ENCODE data around the gene GNAQ.

GNAQ gene

DNA sequence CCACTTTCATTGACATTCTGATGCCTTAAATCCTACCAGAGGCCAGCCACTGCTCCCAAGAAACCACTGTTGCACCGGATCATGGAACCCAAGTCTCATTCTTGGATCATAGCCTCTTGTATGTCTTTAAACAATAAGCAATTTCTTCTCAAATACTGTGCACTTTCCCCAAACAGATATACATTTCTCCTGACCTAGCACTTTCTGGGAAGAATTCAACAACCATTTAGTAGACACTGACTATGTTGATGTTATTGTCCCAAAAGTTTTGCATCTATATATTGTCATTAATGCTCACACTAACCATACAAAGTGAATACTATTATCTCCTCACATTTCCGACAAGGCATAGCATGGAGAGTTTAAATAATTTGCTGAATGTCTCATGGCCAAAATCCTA, 123.3 kb downstream of the GNAQ start:
- Mint-ChIP-seq H3K4me1 (peaks cover 6% of the 10 kb centered on the region), H3K4me3 (no peak overlapping the region), H3K36me3 (ENCODE audit: low read depth) (peaks cover 16% of the 10 kb centered on the region), H3K27me3 (ENCODE audit: low read depth, poor library complexity) (peaks cover 5% of the 10 kb centered on the region), H3K27ac (peak overlapping the region; percentile 72), H3K9me3 (no peaks in the 10 kb centered on the region)
- TF ChIP-seq, protein P1, sequence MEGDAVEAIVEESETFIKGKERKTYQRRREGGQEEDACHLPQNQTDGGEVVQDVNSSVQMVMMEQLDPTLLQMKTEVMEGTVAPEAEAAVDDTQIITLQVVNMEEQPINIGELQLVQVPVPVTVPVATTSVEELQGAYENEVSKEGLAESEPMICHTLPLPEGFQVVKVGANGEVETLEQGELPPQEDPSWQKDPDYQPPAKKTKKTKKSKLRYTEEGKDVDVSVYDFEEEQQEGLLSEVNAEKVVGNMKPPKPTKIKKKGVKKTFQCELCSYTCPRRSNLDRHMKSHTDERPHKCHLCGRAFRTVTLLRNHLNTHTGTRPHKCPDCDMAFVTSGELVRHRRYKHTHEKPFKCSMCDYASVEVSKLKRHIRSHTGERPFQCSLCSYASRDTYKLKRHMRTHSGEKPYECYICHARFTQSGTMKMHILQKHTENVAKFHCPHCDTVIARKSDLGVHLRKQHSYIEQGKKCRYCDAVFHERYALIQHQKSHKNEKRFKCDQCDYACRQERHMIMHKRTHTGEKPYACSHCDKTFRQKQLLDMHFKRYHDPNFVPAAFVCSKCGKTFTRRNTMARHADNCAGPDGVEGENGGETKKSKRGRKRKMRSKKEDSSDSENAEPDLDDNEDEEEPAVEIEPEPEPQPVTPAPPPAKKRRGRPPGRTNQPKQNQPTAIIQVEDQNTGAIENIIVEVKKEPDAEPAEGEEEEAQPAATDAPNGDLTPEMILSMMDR (IDR thresholded peaks at IDR 0.05): no peak
- no peak for DNase-seq

DNA sequence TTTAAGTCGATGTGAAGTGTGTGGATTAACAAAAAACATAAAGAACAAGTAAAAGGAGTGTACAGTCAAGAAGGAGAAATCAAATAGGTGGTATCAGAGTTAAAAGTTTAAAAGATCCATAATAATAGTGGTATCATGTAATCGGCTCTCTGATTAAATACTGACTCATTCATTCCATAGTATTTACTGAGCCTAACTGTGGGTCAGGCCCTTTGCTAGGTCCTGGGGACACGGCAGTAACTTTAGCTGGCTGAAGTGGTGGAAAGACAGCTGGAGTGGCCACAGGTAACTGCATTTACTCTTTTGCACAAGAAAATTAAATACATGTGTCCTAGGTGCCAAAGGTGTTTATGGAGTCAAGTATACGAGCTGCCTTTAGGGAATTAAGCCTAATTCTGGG, 124.0 kb downstream of the GNAQ start:
- TF ChIP-seq, protein P1 (IDR thresholded peaks at IDR 0.05): no peak
- no peak for DNase-seq

DNA sequence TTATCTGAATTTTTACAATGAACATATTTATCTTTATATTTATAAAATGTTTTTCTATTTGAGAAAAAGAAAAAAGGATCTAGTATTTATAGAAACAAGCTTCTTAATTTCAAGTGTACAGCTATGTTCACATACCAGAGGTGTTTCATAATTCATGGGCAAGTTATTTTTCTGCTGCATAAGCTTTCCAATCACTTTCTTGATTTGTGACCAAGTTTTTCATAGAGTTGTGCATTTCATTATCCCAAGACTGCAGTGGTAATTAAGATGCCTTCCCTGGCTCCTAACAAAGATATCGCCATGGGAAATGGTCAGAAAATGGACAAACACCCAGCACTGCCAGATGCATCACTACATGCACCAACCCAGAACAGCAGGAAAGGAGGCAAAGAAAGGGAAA, 124.6 kb downstream of the GNAQ start:
- Mint-ChIP-seq H3K4me3 (no peak overlapping the region), H3K27me3 (ENCODE audit: low read depth, poor library complexity) (peaks cover 8% of the 10 kb centered on the region), H3K9me3 (no peaks in the 10 kb centered on the region), H3K4me1 (peaks cover 12% of the 10 kb centered on the region), H3K27ac (no peak overlapping the region), H3K36me3 (ENCODE audit: low read depth) (peaks cover 8% of the 10 kb centered on the region)
- no peak for DNase-seq
- TF ChIP-seq, protein P1 (IDR thresholded peaks at IDR 0.05): no peak

More for the DNA sequence above, 124.0 kb downstream of the GNAQ start:
- Mint-ChIP-seq H3K4me1 (peaks cover 12% of the 10 kb centered on the region), H3K27ac (no peak overlapping the region), H3K36me3 (ENCODE audit: low read depth) (peaks cover 13% of the 10 kb centered on the region), H3K27me3 (ENCODE audit: low read depth, poor library complexity) (peaks cover 8% of the 10 kb centered on the region), H3K9me3 (no peaks in the 10 kb centered on the region), H3K4me3 (no peak overlapping the region)

DNA sequence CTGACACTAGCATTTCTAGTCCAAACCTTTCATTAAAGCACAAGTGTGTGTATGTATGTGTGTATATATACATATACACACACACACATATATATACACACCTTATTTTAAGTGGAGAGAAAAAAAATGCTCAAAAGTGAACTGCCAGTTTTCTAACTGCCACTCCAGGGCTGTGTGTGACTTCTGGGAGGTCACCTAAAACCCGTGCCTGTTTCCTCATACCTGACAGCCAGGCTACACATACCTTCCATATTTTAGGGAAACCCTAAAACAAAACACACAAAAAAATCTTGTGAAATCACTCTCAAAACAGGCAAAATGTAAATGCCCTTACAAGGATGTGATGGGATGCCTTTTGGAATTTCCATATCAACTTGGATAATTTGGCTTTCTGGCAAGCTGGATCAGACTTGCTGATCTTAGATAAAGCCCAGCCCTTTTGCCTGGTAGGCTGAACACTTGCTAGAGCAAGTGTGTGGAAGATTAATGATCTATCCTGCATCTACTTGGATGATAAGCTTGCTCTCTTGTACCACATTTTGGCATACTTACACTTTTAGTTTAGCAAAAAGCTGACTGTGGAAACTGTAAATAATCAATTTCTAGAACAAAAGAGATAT, 127.8 kb downstream of the GNAQ start:
- Mint-ChIP-seq H3K4me3 (no peak overlapping the region), H3K9me3 (no peaks in the 10 kb centered on the region), H3K4me1 (peaks cover 8% of the 10 kb centered on the region)

DNA sequence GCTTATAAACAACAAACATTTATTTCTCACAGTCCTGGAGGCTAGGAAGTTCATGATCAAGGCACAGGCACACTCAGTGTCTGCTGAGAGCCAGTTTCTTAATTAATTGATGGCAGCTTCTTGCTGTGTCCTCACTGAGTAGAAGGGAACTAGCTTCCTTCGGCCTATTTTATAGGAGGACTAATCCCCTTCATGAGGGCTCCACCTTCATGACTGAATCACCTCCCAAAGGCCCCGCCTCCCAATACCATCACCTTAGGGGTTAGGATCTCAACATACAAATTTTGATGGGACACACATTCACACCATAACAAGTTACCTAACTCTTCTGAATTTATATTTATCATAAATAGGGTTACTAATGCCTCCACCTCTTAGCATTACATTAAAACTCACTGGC, 129.8 kb downstream of the GNAQ start:
- no peaks in the 10 kb centered on the region for H3K9me3 Mint-ChIP-seq
- H3K4me1 Mint-ChIP-seq: peaks cover 8% of the 10 kb centered on the region
- peaks cover 5% of the 10 kb centered on the region for H3K27me3 Mint-ChIP-seq (ENCODE audit: low read depth, poor library complexity)
- no peak for DNase-seq
- H3K27ac Mint-ChIP-seq: no peak overlapping the region
- peaks cover 12% of the 10 kb centered on the region for H3K36me3 Mint-ChIP-seq (ENCODE audit: low read depth)
- TF ChIP-seq, protein P1 (IDR thresholded peaks at IDR 0.05): no peak
- H3K4me3 Mint-ChIP-seq: no peak overlapping the region

More for the DNA sequence above, 127.8 kb downstream of the GNAQ start:
- DNase-seq: no peak
- TF ChIP-seq, protein P1 (IDR thresholded peaks at IDR 0.05): no peak
- Mint-ChIP-seq H3K36me3 (ENCODE audit: low read depth) (peaks cover 12% of the 10 kb centered on the region), H3K27me3 (ENCODE audit: low read depth, poor library complexity) (peaks cover 5% of the 10 kb centered on the region), H3K27ac (peak overlapping the region; percentile 58)

DNA sequence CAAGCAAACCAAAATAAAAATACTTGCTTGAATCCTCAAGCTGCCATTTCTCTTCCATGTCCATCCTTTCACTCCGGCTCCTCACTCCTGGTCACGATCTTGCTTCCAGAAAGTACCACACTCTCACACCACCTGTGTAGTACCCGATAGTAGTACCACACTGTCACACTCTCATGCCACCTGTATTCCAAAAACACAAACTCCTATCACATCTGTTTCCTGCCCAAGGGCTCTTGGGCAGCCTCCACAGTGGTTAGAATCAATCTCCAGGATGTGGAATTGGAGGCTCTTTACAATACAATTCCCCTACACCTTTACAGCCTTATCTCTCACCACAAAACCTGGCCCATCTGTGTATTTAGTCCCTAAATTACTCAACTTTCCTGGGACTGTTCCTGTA, 130.6 kb downstream of the GNAQ start:
- Mint-ChIP-seq H3K36me3 (ENCODE audit: low read depth) (peaks cover 17% of the 10 kb centered on the region), H3K4me3 (no peak overlapping the region), H3K27ac (no peak overlapping the region), H3K27me3 (ENCODE audit: low read depth, poor library complexity) (peaks cover 5% of the 10 kb centered on the region), H3K9me3 (no peaks in the 10 kb centered on the region), H3K4me1 (peaks cover 8% of the 10 kb centered on the region)
- no peak for DNase-seq
- TF ChIP-seq, protein P1 (IDR thresholded peaks at IDR 0.05): no peak
